ENCODE results near the gene LPIN1.
A peak's percentile ranks its signal among the peaks of the same experiment; 100 is the strongest.
"Not testable (repeated sequence)": the region's sequence is repeated elsewhere in the genome, so short reads cannot be mapped to it uniquely, and the experiment has no call there.

Gene LPIN1

DNA sequence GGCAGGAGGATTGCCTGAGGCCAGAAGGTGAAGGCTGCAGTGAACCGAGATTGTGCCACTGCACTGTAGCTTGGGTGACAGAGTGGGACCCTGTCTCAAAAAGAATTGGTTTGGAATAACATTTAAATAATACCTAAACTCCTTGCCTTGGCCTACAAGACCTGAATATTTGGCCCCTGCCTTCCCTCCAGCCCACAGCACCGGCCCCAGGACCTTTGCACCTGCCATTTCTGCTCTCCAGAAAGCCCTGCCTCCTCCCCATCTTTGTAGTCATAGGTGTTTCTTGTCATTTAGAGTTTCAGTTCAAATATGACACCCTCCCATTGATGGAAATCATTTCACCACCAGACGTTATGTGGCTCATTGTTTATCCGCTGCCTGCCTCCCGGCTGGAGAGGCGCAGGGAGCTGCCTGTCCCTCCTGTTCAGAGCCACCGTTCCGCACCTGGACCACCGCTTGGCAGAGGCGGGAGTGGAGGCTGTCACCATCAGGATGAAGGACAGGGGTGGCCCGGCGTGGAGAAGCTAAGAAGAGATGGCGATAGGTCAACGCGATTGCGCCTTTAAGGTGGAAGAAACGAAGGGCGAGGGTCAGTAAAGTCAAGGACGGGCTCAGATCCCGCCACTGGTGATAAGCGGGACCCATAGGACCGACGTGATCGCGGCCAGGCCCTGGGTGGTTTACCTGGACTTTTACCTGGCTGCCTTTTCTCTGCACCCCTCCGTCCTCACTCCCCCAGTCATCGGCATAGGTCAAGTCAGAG lies 638 bp upstream of the LPIN1 start:
- DNase-seq: no peak

DNA sequence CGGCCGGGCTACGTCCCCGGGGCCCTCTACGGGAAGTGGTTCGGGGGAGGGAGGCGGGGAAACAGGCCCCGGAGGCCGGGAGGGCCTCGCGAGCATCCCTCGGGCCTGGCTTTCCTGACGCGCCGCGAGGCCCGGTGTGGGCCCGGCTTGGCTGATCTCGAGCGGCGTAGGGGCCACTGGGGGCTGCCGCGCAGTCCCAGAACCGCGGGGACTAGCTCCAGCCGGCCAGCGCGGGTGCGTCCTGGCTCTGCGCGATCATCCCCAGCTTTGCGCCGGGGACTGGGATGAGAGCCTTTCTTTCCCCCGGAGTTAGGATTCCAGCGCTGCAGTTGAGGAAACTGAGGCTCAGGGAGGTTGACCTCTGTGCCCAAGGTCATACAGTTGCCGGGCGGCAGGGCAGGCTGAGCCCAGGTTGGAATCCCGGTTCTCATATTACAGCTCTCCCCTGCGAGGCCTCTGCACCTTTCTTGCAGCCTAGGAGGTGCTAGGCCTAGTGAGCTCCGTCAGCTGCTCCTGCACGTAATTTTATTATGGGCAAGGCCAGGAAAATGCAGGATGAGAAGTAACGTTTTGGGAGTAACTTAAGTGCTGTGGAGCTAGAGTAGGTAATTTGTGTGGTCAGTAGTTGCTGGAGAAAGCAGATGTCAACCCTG lies 501 bp downstream of the LPIN1 start:
- DNase-seq: no peak

DNA sequence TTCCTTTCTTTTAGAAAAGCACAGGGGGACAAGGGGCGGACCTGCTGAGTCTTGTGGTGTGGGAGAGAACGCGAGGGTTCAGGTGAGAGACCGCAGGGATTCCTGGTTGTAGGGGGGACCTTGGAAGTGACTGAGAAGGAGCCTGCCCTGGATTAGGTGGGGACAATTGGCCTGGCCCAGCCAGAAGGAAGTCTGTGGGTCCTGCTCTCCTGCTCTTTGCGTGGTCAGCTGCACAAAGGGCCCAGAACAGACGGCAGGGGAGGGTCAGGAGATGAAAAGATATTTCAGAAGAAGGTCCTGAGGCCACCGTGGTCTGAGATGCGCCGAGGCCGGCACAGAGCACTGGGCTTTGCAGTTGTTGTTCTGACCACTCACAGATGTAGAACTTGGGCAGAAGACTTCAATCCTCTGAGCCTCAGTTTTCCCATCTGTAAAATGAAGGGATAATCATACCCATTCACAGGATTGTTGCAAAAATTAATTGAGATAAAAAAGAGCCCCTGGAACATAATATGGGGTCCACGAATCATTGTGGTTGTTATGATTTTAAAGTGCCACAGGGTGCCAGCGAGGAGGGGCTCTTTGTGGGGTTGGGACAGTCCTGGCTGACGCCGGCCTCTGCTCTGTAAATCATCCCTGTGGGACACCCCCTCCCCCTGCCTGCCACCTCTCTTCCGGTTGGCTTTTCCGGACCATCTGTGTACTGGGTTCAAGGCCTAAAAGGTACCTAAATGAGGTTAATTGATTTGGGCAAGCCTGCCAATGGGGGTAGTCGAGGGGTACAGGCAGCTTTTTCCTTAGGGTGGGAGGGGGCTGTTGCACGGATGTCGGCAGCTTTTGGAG lies 1.8 kb downstream of the LPIN1 start:
- no peak for DNase-seq

DNA sequence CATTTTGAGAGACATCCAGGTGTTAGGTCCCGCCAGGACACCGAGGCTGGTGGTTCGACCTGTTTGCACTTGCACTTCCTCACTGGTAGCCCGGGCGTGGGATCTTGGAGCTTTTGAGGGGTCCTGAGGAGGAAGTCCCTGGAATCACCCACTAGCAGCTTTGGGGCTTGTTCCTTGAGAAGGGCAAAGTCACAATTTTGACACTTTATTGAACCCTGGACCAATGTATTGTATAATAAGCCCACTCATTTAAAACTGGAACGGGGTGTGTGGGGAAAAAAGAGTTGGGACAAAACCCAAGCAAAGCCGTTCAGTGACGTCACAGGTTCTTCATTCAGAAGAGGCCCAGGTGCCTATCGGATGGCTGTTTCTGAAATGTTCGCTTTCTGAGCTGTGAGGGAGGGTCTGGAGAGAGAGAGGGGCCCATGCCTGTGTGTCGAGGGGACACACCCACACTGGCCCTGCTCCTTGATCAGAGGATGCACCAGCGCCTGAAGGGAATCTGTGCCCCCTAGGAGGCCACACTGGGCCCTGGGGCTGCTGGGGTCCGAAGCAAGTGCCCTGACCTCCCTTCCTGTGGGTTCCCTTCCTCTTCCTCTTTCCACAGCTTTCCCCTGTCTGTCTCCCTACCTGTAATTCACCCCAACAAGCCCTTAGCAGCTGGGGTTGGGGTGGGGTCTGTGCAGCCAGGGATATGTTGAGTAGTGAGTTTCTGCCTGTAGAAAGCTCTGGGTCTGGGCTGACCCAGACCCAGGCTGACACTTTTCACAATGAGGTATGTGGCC lies 2.6 kb downstream of the LPIN1 start:
- no peak for DNase-seq

GRCh38 chr2:11749646-11750349 lies 3.4 kb downstream of the LPIN1 start:
- DNase-seq: no peak

GRCh38 chr2:11750422-11750821 lies 4.0 kb downstream of the LPIN1 start:
- DNase-seq: peak; percentile 33

GRCh38 chr2:11750917-11751316 lies 4.5 kb downstream of the LPIN1 start:
- DNase-seq: no peak

- peak; percentile 28 for DNase-seq
Observed at GRCh38 chr2:11752906-11753305, 6.5 kb downstream of the LPIN1 start.

DNA sequence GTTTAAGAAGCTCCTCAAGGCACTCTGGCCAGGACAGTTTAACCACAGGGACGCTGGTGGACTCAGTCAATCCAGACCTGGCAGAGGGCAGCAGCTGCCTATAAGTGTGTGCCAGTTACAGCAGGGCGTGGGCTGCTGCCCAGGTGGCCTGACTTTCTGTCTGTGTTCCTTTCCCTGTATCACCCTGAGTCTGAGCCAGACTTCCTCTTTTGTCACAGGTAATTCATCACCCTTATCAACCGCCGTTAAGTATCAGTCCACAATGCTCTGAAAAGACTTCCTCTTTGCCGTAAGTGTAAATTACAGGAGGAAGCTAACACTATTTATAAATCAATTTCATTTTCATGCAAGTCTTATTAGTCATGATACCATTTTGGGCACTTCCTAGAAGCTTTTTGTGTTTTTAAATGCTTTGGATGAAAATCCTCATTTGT lies 7.0 kb downstream of the LPIN1 start:
- peak; percentile 98 for DNase-seq

- DNase-seq: peak; percentile 75
Observed at GRCh38 chr2:11753886-11754699, 7.7 kb downstream of the LPIN1 start.

GRCh38 chr2:11754700-11755015 lies 8.2 kb downstream of the LPIN1 start:
- DNase-seq: no peak

GRCh38 chr2:11757101-11757500 lies 10.7 kb downstream of the LPIN1 start:
- DNase-seq: no peak

DNA sequence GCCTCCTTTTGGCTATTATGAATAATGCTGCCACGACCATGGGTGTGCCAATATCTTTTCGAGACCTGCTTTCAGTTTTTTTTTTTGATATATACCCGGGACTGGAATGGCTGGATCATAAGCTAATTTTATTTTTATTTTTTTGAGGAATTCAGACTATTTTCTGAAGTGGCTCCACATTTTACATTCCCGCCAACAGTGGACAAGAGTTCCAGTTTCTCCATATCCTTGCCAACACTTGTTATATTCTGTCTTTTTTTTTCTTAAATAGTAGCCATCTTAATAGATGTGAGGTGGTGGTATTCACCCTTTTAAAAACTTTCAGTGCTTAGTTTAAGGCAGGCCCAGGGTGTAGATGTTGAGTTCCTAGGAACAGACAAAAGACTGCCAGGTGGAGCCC lies 11.8 kb downstream of the LPIN1 start:
- no peak for DNase-seq

DNA sequence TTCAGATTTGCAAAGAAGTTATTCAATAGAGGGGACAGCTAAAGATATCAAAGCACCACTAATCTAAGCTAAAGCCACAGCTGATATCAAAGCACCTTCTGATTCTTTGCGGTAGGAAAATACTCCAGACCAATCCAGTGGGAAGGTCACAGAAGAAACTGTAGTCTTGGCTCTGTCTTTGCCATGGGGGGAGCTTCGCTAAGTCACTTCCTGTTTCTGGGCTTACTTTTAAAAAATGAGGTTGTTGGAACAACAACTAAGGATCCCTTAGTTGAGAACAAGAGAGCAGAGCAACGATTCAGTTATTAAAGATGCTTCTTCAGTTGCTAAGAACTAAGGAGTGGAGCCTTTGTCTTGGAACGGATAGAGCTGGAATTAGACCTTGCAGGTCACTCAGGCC lies 12.2 kb downstream of the LPIN1 start:
- no peak for DNase-seq

GRCh38 chr2:11759182-11759975 lies 12.9 kb downstream of the LPIN1 start:
- not testable (repeated sequence) for DNase-seq

DNA sequence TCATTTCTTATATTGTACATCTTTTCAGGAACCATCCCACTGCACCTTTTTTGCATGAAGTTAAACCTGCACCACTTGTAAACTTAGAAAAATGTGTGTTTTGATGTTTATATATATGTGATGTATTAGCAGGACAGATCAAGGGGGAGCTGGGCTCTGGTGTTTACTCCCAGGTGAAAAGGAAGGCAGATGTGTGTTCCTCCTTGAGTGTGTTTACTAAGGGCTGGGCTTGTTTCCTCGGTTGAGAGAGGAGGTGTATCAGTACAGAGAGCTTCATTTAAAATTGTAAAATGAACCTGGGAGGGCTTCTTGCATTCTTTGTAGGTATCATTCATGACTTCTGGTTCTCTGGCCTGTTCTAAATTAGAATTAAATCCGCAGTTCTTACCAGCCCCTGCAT lies 14.8 kb downstream of the LPIN1 start:
- peak; percentile 14 for DNase-seq

DNA sequence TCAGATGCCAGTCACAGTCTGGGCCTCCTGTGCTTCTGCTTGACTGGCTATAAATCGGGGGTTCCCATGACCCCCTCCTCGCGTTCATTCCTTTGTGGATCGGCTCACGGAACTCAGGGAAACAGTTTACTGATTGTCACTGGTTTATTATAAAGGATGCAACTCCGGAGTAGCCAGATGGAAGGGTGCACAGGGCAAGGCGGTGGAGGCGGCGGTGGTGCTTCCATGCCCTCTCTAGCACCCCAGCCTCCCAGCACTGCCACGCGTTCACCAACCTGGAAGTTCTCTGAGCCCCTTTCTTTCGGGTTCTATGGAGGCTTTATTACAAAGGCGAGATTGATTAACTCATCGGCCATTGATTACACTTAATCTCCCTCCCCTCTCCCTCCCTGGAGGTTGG lies 15.6 kb downstream of the LPIN1 start:
- no peak for DNase-seq

- DNase-seq: no peak
Observed at GRCh38 chr2:11762799-11763461, 16.5 kb downstream of the LPIN1 start.

DNA sequence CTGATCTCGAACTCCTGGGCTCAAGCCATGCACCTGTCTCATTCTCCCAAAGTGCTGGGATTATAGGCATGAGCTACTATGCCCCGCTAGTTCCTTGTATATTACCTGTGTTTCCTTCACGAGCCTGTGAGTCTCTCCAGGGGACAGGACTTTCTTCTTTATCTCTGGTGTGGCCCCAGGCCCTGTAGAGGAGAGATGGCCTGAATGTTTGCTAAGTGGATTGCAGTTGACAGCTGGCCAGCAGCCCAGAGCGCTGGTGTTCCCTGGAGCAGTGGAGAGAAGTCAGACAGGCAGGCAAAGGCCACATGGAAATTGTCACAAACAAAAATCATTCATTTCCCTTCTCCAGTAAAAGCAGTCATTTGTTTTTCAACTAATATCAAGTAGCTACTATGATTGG lies 17.9 kb downstream of the LPIN1 start:
- no peak for DNase-seq

GRCh38 chr2:11764920-11765319 lies 18.5 kb downstream of the LPIN1 start:
- DNase-seq: no peak
